ENCODE results near the gene BBX. TPM values are rescaled to one million over a fixed set of nuclear protein-coding genes. Genes with fewer than 3 reads are reported as not detected.

Gene BBX
- polyA plus RNA-seq, 3 donors = 15.7 to 25.1 (median 16.6) TPM

GRCh38 chr3:107858876-107859275 lies 336.1 kb downstream of the BBX start:
- no peak for DNase-seq
- intact Hi-C loops (cut with micrococcal nuclease) = no loop called here
- WGBS (ENCODE audit: insufficient coverage) = no CpG with 5 or more reads among the region's 2 CpGs

More at GRCh38 chr3:107858876-107859275, 336.1 kb downstream of the BBX start:
- no peaks in the 10 kb centered on the region for H3K36me3 Mint-ChIP-seq
- H3K27ac Mint-ChIP-seq = no peak overlapping the region
- H3K9me3 ChIP-seq (replicated peaks in 1 of 2; ENCODE audit: control insufficient read depth in 1 of 2, insufficient read depth in 1 of 2, low read length in 2 of 2) = no peaks in the 10 kb centered on the region
- no peak overlapping the region for H3K27ac ChIP-seq (ENCODE audit: low read depth in 1 of 2, low read length in 2 of 2)
- H4K20me1 ChIP-seq (ENCODE audit: insufficient read depth, low read length) = no peaks in the 10 kb centered on the region
- H3K79me2 ChIP-seq (ENCODE audit: insufficient read depth, low read length) = no peaks in the 10 kb centered on the region
- H3K9ac ChIP-seq (ENCODE audit: insufficient read depth, low read length, poor library complexity, severe bottlenecking) = no peak overlapping the region
- no peaks in the 10 kb centered on the region for H3K27me3 ChIP-seq (ENCODE audit: control insufficient read depth in 2 of 2, insufficient read depth in 2 of 2, low read length in 2 of 2)
- TF ChIP-seq, protein P1, sequence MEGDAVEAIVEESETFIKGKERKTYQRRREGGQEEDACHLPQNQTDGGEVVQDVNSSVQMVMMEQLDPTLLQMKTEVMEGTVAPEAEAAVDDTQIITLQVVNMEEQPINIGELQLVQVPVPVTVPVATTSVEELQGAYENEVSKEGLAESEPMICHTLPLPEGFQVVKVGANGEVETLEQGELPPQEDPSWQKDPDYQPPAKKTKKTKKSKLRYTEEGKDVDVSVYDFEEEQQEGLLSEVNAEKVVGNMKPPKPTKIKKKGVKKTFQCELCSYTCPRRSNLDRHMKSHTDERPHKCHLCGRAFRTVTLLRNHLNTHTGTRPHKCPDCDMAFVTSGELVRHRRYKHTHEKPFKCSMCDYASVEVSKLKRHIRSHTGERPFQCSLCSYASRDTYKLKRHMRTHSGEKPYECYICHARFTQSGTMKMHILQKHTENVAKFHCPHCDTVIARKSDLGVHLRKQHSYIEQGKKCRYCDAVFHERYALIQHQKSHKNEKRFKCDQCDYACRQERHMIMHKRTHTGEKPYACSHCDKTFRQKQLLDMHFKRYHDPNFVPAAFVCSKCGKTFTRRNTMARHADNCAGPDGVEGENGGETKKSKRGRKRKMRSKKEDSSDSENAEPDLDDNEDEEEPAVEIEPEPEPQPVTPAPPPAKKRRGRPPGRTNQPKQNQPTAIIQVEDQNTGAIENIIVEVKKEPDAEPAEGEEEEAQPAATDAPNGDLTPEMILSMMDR (IDR thresholded peaks at IDR 0.05) = no peak
- H3K4me3 Mint-ChIP-seq = no peak overlapping the region
- no peaks in the 10 kb centered on the region for H3K4me1 ChIP-seq (ENCODE audit: control insufficient read depth in 1 of 2, insufficient read depth in 2 of 2, low read length in 2 of 2)
- peaks cover 0 to 3% (median 0%) of the 10 kb centered on the region in 7 donors for H3K9me3 Mint-ChIP-seq
- no peaks in the 10 kb centered on the region for H3K36me3 ChIP-seq (replicated peaks in 1 of 2; ENCODE audit: control insufficient read depth in 1 of 2, insufficient read depth in 2 of 2, low read length in 2 of 2)
- H3K27me3 Mint-ChIP-seq (ENCODE audit: low read depth in 3 of 3) = peaks cover 0 to 3% (median 0%) of the 10 kb centered on the region in 3 donors
- no peak overlapping the region for H3K4me2 ChIP-seq (replicated peaks; ENCODE audit: extremely low read depth, low read length, poor library complexity, severe bottlenecking)
- no peak overlapping the region for H3K4me3 ChIP-seq (replicated peaks in 1 of 3; ENCODE audit: low read depth in 2 of 3, low read length in 3 of 3)
- no peaks in the 10 kb centered on the region for H3K4me1 Mint-ChIP-seq
- H2AFZ ChIP-seq (ENCODE audit: insufficient read depth, low read depth, low read length, poor library complexity, severe bottlenecking) = no peak overlapping the region

Other genes with a start within 250 kb of the BBX start
- not detected for gene CCDC54, start 145.5 kb upstream of the BBX start, polyA plus RNA-seq

Measured in CD14-positive monocyte (primary cell).